ENCODE data around the gene TBCK.

DNA sequence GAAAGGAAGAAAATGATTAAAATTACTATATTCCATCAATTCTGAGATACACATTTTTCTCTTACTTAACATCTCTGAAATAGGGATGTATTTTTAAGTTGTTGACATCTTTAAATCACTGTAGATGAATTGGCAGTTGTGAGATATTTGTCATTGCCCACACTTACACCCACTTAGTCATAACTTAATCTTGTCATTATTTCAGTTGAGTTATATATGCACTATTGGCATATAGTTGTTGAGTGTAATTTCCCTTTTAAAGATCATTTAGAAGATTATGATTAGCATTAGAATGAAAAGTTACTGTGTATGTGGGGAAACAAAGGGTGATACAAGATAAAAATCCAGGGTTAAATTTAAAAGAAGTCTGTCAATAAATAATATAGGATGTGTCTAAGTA, 2.5 kb upstream of the TBCK start:
- TF ChIP-seq EP300 (IDR thresholded peaks at IDR 0.05) (no peak), POLR2A (IDR thresholded peaks at IDR 0.05) (no peak)

Data from suprapubic skin (tissue), 2 donors.